NCI-H2196 (cell line): ENCODE data around the gene MDK.
A peak's percentile ranks its signal among the peaks of the same experiment; 100 is the strongest.

Experiments
- DNase-seq: peaks from one replicate; lab custom pipeline; 2025; ENCODE audit not compliant: unreplicated experiment; lab: John Stamatoyannopoulos, UW

The MDK gene

DNA sequence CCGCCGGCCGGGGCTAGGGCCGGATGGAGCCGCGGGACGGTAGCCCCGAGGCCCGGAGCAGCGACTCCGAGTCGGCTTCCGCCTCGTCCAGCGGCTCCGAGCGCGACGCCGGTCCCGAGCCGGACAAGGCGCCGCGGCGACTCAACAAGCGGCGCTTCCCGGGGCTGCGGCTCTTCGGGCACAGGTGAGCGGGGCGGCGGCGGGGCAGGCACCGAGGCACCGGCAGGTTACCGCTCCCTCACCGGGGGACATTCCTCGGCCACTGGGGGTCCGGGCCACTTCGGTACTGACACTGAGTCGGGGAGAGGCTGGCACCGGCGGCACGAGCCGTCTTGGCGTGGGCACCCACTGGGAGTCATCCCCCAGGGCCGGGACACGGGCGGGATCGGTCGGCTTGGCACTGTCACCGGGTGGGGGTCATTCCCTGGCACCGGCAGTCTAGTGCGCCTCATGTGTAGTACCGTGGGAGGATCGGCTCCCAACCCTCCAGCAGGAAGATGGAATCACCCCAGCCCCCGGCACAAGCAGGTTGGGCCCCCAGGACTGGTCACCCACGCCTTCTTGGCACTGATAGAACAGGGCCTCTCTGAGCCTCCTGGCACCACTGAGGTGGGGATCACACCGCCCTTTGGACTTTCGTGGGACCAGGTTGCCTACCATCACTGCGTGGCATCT lies 33.7 kb upstream of the MDK start:
- no peak for DNase-seq

DNA sequence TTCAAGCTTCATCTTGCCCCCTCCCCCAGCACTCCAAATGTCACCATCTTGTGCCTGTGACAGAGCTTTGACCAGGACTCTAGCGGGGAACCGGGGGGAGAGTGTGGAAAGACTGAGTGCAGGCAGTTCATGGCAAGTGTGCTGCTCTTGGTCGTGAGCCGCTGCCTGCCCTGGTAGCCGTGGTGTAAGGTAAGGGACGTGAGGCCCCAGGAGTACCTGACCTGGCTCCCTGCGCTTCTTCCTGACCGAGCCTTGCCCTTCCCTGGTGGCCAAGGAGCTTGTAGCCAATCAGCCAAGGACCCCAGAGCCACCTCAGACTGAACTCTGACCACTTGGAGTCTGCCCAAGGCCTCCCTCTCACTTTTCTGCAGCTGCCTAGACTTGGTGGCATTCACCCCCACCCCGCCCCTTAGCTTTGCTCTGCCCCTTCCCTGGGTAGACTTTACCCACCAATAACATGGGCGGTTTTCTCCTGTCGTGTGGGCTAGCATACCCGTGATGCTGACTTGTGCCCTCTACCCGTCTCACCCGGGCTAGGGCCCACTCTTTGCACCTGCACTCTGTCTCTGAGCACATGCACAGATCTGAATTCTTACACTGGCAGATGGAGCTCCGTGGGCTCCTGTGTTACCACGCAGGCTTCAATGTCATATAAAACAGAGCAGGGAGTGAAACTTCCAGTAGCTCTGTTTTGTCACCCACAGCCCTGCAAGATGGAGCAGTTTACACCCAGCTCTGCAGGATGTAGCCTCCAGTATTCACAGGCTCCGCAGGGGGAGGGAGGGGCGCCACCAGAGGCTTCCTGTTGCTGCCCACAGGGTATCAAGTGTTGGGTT lies 32.7 kb upstream of the MDK start:
- DNase-seq: no peak

GRCh38 chr11:46350695-46351094 lies 30.8 kb upstream of the MDK start:
- DNase-seq: no peak

- no peak for DNase-seq
Measured at GRCh38 chr11:46351148-46351547, 30.3 kb upstream of the MDK start.

GRCh38 chr11:46351606-46352005 lies 29.9 kb upstream of the MDK start:
- no peak for DNase-seq

GRCh38 chr11:46352063-46352841 lies 29.2 kb upstream of the MDK start:
- DNase-seq: peak; percentile 61

DNA sequence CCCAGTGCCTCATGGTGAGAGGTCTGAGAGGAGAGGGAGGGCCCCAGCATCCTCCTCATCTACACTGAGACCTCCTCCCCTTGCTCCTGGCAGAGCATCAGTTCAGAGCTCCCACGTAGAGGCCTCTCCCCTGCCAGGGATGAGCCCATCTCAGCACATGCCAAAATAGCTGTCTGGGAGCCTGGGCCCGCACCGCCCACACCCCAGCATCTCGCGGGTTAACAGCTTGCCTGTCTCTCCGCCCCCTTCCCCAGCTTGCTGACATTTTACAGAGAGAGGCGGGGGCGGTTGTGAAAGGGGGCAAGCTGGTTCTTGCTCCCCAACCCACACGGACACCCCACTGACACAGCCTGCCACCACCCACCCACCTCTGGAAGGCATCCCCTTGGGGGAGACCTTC lies 27.8 kb upstream of the MDK start:
- no peak for DNase-seq

GRCh38 chr11:46356924-46357482 lies 24.5 kb upstream of the MDK start:
- DNase-seq: no peak

DNA sequence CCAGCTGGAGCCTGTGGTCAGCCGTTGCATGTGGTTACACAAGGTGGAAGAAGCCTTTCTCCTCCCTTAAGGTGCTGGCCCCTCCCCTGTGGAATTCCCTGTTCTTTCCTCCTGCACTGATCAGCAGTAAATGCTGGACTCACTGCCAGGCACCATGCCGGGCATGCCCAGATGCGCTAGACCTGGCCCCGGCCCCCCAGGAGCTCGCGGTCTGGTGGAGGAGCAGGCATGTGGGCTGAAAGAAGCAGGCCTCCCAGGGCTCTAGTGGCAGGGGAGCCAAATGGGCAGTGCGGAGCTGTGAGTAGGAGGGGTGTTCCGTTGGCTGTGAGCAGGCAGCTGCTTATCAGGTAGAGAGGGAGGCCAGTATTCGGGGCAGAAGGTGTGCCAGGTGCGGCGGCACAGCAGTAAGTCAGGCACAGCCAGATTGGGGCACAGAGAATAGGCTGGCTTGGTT lies 24.0 kb upstream of the MDK start:
- DNase-seq: peak; percentile 70

- DNase-seq: no peak
Measured at GRCh38 chr11:46359953-46360352, 21.5 kb upstream of the MDK start.

GRCh38 chr11:46360878-46361277 lies 20.6 kb upstream of the MDK start:
- no peak for DNase-seq

- DNase-seq: no peak
Measured at GRCh38 chr11:46361283-46362155, 19.9 kb upstream of the MDK start.

GRCh38 chr11:46362156-46363030 lies 19.1 kb upstream of the MDK start:
- no peak for DNase-seq

DNA sequence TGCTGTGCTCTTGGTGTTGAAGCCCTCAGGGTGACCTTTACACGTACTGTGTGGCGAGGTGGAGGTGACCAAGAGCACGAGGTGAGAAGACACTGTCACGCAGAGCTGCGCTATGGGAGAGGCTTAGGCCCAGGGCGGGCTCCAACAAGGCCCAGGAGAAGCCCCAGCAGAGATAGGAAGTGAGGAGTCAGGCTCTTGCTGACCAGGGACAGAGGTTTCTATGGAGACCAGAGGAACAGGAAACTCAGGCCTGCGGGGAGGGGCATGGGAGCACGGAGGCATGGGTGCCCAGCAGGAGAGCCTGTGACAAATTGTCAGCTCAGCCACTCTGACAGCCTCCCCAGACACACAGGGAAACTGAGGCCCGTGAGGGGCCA lies 18.4 kb upstream of the MDK start:
- DNase-seq: peak; percentile 73

GRCh38 chr11:46363455-46364005 lies 17.9 kb upstream of the MDK start:
- DNase-seq: peak; percentile 73

GRCh38 chr11:46364056-46364455 lies 17.4 kb upstream of the MDK start:
- no peak for DNase-seq

DNA sequence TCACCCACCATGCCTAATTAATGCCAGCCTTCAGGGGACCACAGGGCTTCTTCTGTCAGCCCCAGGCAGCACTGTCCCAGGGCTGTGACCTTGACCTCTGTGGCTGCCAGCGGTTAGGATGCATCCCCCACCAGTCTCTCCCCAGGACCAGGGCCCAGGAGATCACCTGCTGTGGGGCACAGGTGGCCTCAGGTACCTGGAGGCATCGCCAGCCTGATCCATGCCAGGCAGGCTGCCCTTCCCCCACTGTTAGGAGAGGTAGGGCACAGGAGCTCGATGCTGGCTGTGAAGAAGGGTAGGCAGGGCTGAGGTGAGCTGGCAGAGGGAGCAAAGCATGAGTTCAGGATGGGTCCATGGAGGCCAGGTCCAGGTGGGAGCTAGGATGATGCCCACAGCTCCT lies 16.7 kb upstream of the MDK start:
- no peak for DNase-seq

- DNase-seq: no peak
Measured at GRCh38 chr11:46366260-46366659, 15.2 kb upstream of the MDK start.

- no peak for DNase-seq
Measured at GRCh38 chr11:46366661-46367161, 14.8 kb upstream of the MDK start.
